ENCODE data around the gene AOPEP.

Gene AOPEP

DNA sequence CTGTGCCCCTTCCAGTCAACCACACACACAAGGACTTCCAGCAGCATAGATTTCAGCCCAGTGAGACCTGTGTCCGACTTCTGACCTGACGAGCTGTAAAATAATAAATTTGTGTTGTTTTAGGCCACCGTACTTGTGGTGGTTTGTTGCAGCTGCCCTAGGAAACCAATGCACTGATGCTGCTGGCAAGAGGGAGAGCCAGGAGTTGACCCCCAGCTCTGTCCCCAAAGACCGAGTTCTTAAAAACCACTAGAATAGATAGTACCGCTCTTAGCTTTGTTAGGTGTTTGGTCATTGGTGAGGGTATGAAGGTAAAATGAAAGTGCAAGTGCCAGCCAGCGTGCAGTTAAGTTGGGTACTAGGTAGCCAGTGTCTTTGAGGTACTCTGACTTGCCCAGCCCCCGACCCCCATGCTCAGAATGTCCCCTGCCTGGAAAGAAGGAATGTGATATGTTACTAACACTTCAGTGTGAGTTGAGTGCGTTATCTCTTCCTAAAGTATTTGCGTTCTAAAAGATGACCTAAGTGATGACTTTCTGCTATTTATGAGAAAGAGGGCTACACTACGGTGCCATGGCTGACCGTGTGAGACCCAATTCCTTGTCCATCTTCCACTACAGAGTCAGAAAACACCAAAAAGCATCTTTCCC lies 185.6 kb downstream of the AOPEP start:
- H3K27ac ChIP-seq = no peak overlapping the region
- H3K9me3 ChIP-seq = no peaks in the 10 kb centered on the region
- H3K4me2 ChIP-seq = no peak overlapping the region
- H3K9ac ChIP-seq = no peak overlapping the region
- H3K36me3 ChIP-seq = 0 out of 2 replicates have a peak, but pooled peaks cover 7% of the 10 kb centered on the region
- no peak overlapping the region for H3K4me3 ChIP-seq
- H4K20me1 ChIP-seq = no peaks in the 10 kb centered on the region
- TF ChIP-seq Cebpa-rat (IDR thresholded peaks at IDR 0.05) = no peak
- H3K4me1 ChIP-seq = 0 out of 2 replicates have a peak, but pooled peaks cover under 1% of the 10 kb centered on the region
- no peaks in the 10 kb centered on the region for H3K27me3 ChIP-seq

DNA sequence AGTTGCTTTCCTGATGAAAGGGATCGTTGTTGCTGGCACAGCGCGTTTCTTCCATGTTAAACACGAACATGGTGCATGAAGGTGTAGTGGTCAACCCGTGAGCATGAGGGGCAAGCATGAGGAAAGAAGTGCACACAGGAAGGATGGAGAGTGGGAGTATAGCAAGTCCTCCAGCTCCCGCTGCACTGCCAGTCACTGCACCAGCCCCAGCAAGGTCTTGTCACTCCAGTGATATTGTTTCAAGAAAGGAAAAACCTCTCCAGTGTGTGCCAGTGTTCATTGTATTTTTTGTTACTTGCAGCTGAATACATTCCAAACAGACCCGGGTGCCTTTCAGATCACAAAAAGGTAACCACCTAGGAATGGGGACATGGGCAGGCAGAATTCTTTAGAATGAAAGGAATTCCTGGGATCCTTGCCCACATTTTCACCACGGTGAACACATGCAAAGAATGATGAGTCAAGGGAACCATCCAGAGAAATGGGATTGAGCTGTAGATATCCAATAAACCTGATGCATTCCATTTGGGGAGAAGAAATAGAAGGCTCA lies 186.3 kb downstream of the AOPEP start:
- no peak for TF ChIP-seq Cebpa-rat (IDR thresholded peaks at IDR 0.05)
- H3K27ac ChIP-seq = no peak overlapping the region
- no peak overlapping the region for H3K9ac ChIP-seq
- H4K20me1 ChIP-seq = no peaks in the 10 kb centered on the region
- H3K4me1 ChIP-seq = no peaks in the 10 kb centered on the region
- 0 out of 2 replicates have a peak, but pooled peaks cover 7% of the 10 kb centered on the region for H3K36me3 ChIP-seq
- H3K4me2 ChIP-seq = no peak overlapping the region
- H3K27me3 ChIP-seq = no peaks in the 10 kb centered on the region
- H3K9me3 ChIP-seq = no peaks in the 10 kb centered on the region
- no peak overlapping the region for H3K4me3 ChIP-seq

GRCh38 chr9:94913550-94913949 lies 187.1 kb downstream of the AOPEP start:
- H3K27ac ChIP-seq = no peak overlapping the region

GRCh38 chr9:94915476-94916450 lies 189.3 kb downstream of the AOPEP start:
- Histone ChIP-seq H3K27ac (no peak overlapping the region), H3K27me3 (no peaks in the 10 kb centered on the region), H3K4me1 (no peaks in the 10 kb centered on the region), H3K36me3 (no peaks in the 10 kb centered on the region), H4K20me1 (no peaks in the 10 kb centered on the region), H3K4me3 (no peak overlapping the region), H3K9ac (no peak overlapping the region), H3K4me2 (no peak overlapping the region), H3K9me3 (no peaks in the 10 kb centered on the region)
- no peak for TF ChIP-seq Cebpa-rat (IDR thresholded peaks at IDR 0.05)

More at GRCh38 chr9:94913550-94913949, 187.1 kb downstream of the AOPEP start:
- H3K36me3 ChIP-seq = 0 out of 2 replicates have a peak, but pooled peaks cover 7% of the 10 kb centered on the region
- H3K9me3 ChIP-seq = no peaks in the 10 kb centered on the region
- H3K4me2 ChIP-seq = no peak overlapping the region
- no peak overlapping the region for H3K9ac ChIP-seq
- H4K20me1 ChIP-seq = no peaks in the 10 kb centered on the region
- H3K27me3 ChIP-seq = no peaks in the 10 kb centered on the region
- H3K4me3 ChIP-seq = no peak overlapping the region
- H3K4me1 ChIP-seq = no peaks in the 10 kb centered on the region
- TF ChIP-seq Cebpa-rat (IDR thresholded peaks at IDR 0.05) = no peak

DNA sequence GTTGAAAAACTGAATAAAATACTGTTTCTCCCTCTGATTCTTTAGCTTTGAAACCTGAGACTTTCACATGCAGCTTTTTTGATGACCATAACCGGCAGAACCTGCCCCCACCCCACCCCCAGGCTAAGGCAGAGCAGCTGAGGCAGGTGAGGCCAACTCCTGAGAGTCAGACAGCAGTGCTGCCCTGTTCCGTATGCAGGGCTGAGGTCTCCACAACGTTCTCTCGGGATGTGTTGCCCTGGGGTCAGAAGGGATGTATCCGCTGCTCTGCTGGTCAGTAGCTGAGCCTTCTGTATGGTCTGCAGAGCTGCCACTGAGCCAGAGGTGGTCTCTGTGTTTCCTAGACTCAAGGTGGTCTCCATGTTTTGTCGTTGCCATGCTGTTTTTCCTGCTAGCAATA lies 190.5 kb downstream of the AOPEP start:
- Histone ChIP-seq H3K9me3 (no peaks in the 10 kb centered on the region), H3K9ac (no peak overlapping the region), H3K4me3 (no peak overlapping the region), H3K36me3 (no peaks in the 10 kb centered on the region), H4K20me1 (no peaks in the 10 kb centered on the region), H3K4me2 (no peak overlapping the region), H3K27me3 (no peaks in the 10 kb centered on the region), H3K4me1 (peaks cover 3% of the 10 kb centered on the region), H3K27ac (no peak overlapping the region)
- no peak for TF ChIP-seq Cebpa-rat (IDR thresholded peaks at IDR 0.05)

DNA sequence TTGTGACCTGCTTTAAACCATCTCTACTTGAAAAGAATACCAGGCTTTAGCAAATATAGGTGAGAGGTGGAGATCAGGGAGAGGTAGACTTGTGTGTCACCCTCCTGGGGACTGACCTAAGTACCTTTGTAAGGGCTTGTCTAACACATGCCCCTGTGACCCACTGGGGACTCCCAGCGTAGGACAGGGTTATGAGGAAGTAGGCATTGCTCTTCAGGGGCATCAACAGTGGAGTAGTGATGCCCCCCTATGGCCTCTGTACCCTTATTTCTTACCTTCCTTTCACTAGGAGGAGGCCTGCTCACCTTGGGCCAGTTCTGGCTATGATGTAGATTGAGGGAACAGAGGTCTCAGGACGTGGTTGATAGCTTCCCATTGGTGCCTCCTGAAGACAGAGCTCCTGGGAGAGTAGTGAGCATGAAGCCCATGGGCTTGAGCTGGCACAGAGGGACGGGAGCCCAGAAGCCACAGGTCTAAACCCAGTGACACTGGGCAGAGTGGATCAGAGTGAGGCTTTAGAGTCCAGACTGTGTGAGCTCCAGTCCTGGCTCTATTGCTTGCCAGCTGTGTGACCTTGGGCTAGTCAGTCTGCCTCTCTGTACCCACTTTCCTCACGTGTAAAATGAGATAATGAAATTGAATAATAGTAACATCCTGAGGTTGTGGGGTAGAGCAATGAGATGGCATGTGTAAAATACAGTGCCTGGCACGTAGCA lies 191.7 kb downstream of the AOPEP start:
- no peak overlapping the region for H3K27ac ChIP-seq
- no peaks in the 10 kb centered on the region for H3K9me3 ChIP-seq
- H3K4me3 ChIP-seq = no peak overlapping the region
- H3K9ac ChIP-seq = no peak overlapping the region
- no peaks in the 10 kb centered on the region for H3K36me3 ChIP-seq
- TF ChIP-seq Cebpa-rat (IDR thresholded peaks at IDR 0.05) = no peak
- no peaks in the 10 kb centered on the region for H4K20me1 ChIP-seq
- no peak overlapping the region for H3K4me2 ChIP-seq
- peaks cover 13% of the 10 kb centered on the region for H3K4me1 ChIP-seq
- H3K27me3 ChIP-seq = no peaks in the 10 kb centered on the region

- H3K27me3 ChIP-seq = no peaks in the 10 kb centered on the region
- peaks cover 13% of the 10 kb centered on the region for H3K4me1 ChIP-seq
Measured at GRCh38 chr9:94919376-94920098, 193.0 kb downstream of the AOPEP start.

GRCh38 chr9:94920420-94921091 lies 194.1 kb downstream of the AOPEP start:
- Histone ChIP-seq H3K9ac (no peak overlapping the region), H4K20me1 (no peaks in the 10 kb centered on the region), H3K4me1 (peaks cover 13% of the 10 kb centered on the region), H3K4me3 (no peak overlapping the region), H3K4me2 (no peak overlapping the region), H3K9me3 (no peaks in the 10 kb centered on the region), H3K27ac (no peak overlapping the region), H3K27me3 (no peaks in the 10 kb centered on the region), H3K36me3 (peaks cover 18% of the 10 kb centered on the region)
- no peak for TF ChIP-seq Cebpa-rat (IDR thresholded peaks at IDR 0.05)

More at GRCh38 chr9:94919376-94920098, 193.0 kb downstream of the AOPEP start:
- TF ChIP-seq Cebpa-rat (IDR thresholded peaks at IDR 0.05) = no peak
- H3K9me3 ChIP-seq = no peaks in the 10 kb centered on the region
- no peak overlapping the region for H3K4me3 ChIP-seq
- peaks cover 8% of the 10 kb centered on the region; the same call in 1 of the 2 replicates for H3K36me3 ChIP-seq
- H3K4me2 ChIP-seq = no peak overlapping the region
- no peaks in the 10 kb centered on the region for H4K20me1 ChIP-seq
- H3K9ac ChIP-seq = no peak overlapping the region
- H3K27ac ChIP-seq = no peak overlapping the region

Data from BLaER1 (cell line).